Kidney (tissue), 14 donors: ENCODE results near the gene BFSP2. TPM values are rescaled to one million over a fixed set of nuclear protein-coding genes. Genes with fewer than 3 reads are reported as not detected.

Experiments used
- DNase-seq, 5 donors: peaks; one replicate each; pipeline ENCODE4 v3.0.0-alpha.2; 2013 to 2020
- FAIRE-seq: peaks from 2 replicates; lab custom pipeline; 2012; peaks lifted over from hg19 to GRCh38; lab: Jason Lieb, UNC
- H3K27ac ChIP-seq, 2 donors: one replicate each; pipeline ENCODE4 v1.7.0; 2013; ENCODE audit warnings: low read depth in 2 of 2, low read length in 2 of 2, inconsistent platforms in 1 of 2
- H3K27me3 ChIP-seq: one replicate; pipeline ENCODE4 v1.7.1; 2013; ENCODE audit warnings: low read length, inconsistent platforms; ENCODE audit not compliant: control insufficient read depth, insufficient read depth
- H3K36me3 ChIP-seq, 3 donors: one replicate each; pipeline versions ENCODE4 v1.7.0 to v1.7.1; 2013; ENCODE audit warnings: low read length in 3 of 3, control low read depth in 1 of 3, inconsistent platforms in 1 of 3; ENCODE audit not compliant: insufficient read depth in 3 of 3, control insufficient read depth in 2 of 3
- H3K4me1 ChIP-seq, 3 donors: one replicate each; pipeline versions ENCODE4 v1.7.0 to v1.7.1; 2013; ENCODE audit warnings: low read length in 3 of 3, inconsistent platforms in 1 of 3, low read depth in 1 of 3; ENCODE audit not compliant: control insufficient read depth in 2 of 3, insufficient read depth in 2 of 3
- H3K4me3 ChIP-seq, 3 donors: one replicate each; pipeline versions ENCODE4 v1.7.0 to v1.8.1; 2013; ENCODE audit warnings: low read length in 3 of 3, control low read depth in 1 of 3, inconsistent platforms in 1 of 3
- H3K9ac ChIP-seq, 3 donors: one replicate each; pipeline versions ENCODE4 v1.7.0 to v1.7.1; 2013; ENCODE audit warnings: low read length in 3 of 3, control low read depth in 1 of 3, inconsistent platforms in 1 of 3
- H3K9me3 ChIP-seq, 3 donors: one replicate each; pipeline versions ENCODE4 v1.7.0 to v1.7.1; 2013; ENCODE audit warnings: low read length in 3 of 3, control low read depth in 1 of 3, inconsistent platforms in 1 of 3; ENCODE audit not compliant: control insufficient read depth in 2 of 3, insufficient read depth in 1 of 3
- CTCF ChIP-seq: IDR thresholded peaks from 3 replicates; pipeline ENCODE4 v1.5.1; 2012; ENCODE audit warnings: mild to moderate bottlenecking, moderate library complexity, borderline replicate concordance; ENCODE audit not compliant: insufficient read depth; ENCODE audit errors: extremely low read depth
- intact Hi-C: fragments of 100-400 bp; cut with DNase I; formaldehyde crosslinking; loops from one replicate; pipeline ENCODE4 v1.11.1; 2022
- polyA plus RNA-seq: library from polyadenylated mRNA; stranded (reverse); fragments of 350-450 nt; fragmentation: Illumina TruSeq; extraction: RNeasy Lipid Tissue Mini Kit (QIAGEN cat#74804); gene quantifications from one replicate; pipeline ENCODE4 v1.2.3, GENCODE V29; 2014; ENCODE audit warnings: low read depth, low replicate concordance; ENCODE audit not compliant: insufficient read depth
- total RNA-seq: library from RNA; stranded (reverse); fragmentation: NEBNext Ultra II Directional; extraction: Animal tissue kit (Norgen Biotek cat#: 25700); gene quantifications from one replicate; pipeline ENCODE4 v1.2.1, GENCODE V29; 2021
- donor health status: control.
- donor health status: control.
- donor health status: control.
- donor health status: control.
- donor health status: control.
- donor health status: DM: yes; HTN: yes; CAD: no.
- donor health status: Normal renal cell carcinoma (clear cell type).

BFSP2 gene
- total and polyA plus RNA-seq, 2 donors from 2014 or later: 0.41 to 0.86 TPM

GRCh38 chr3:133374708-133375402 is 25.0 kb upstream of the BFSP2 start:
- no peaks in the 10 kb centered on the region for H3K27me3 ChIP-seq
- H3K4me3 ChIP-seq: no peak overlapping the region
- no peak for TF ChIP-seq CTCF
- FAIRE-seq: no peak
- no peaks in the 10 kb centered on the region for H3K9me3 ChIP-seq
- no peak overlapping the region for H3K27ac ChIP-seq
- no peak for DNase-seq
- H3K4me1 ChIP-seq: no peaks in the 10 kb centered on the region
- no peak overlapping the region for H3K9ac ChIP-seq
- intact Hi-C loops: no loop called here
- H3K36me3 ChIP-seq: no peaks in the 10 kb centered on the region

GRCh38 chr3:133375403-133375745 is 24.5 kb upstream of the BFSP2 start:
- H3K9ac ChIP-seq: no peak overlapping the region
- intact Hi-C loops: no loop called here
- FAIRE-seq (no peak), DNase-seq (no peak)
- no peaks in the 10 kb centered on the region for H3K9me3 ChIP-seq
- no peak for TF ChIP-seq CTCF
- no peak overlapping the region for H3K27ac ChIP-seq
- H3K27me3 ChIP-seq: no peaks in the 10 kb centered on the region
- H3K4me3 ChIP-seq: no peak overlapping the region
- no peaks in the 10 kb centered on the region for H3K4me1 ChIP-seq
- no peaks in the 10 kb centered on the region for H3K36me3 ChIP-seq

GRCh38 chr3:133376810-133377209 is 23.0 kb upstream of the BFSP2 start:
- TF ChIP-seq CTCF: no peak
- H3K9ac ChIP-seq: no peak overlapping the region
- no peaks in the 10 kb centered on the region for H3K27me3 ChIP-seq
- FAIRE-seq (no peak), DNase-seq (no peak)
- no peaks in the 10 kb centered on the region for H3K9me3 ChIP-seq
- no peaks in the 10 kb centered on the region for H3K4me1 ChIP-seq
- H3K36me3 ChIP-seq: no peaks in the 10 kb centered on the region
- H3K27ac ChIP-seq: no peak overlapping the region
- intact Hi-C loops: no loop called here
- H3K4me3 ChIP-seq: no peak overlapping the region

- FAIRE-seq: no peak
- Histone ChIP-seq H3K9me3 (no peaks in the 10 kb centered on the region), H3K9ac (no peak overlapping the region), H3K4me1 (no peaks in the 10 kb centered on the region), H3K27ac (no peak overlapping the region), H3K27me3 (no peaks in the 10 kb centered on the region), H3K4me3 (no peak overlapping the region), H3K36me3 (no peaks in the 10 kb centered on the region)
- intact Hi-C loops: no loop called here
- DNase-seq: peak in 3 of 5 donors; percentile 29 to 72 (median 41)
- peak; percentile 24 for TF ChIP-seq CTCF
Observed at GRCh38 chr3:133377396-133377795, 22.5 kb upstream of the BFSP2 start.
